Gastrocnemius medialis (tissue), 4 donors: ENCODE results near the gene GABBR2. TPM values are rescaled to one million over a fixed set of nuclear protein-coding genes. Genes with fewer than 3 reads are reported as not detected.

Source experiments
- ATAC-seq, 2 donors: fragments of 150-250 bp; one replicate each; pipeline ENCODE4 v1.9.1; 2016
- DNase-seq, 2 donors: peaks; one replicate each; pipeline ENCODE4 v3.0.0-alpha.2; 2019
- H3K27ac ChIP-seq, 4 donors: fragments of 200-600 bp; sonication (generic); 1 replicate in 1 of 4; 2 replicates in 3 of 4; pipeline ENCODE4 v1.5.1; 2016 to 2018; ENCODE audit warnings: mild to moderate bottlenecking in 2 of 4, moderate library complexity in 1 of 4
- H3K27me3 ChIP-seq, 3 donors: fragments of 200-600 bp; sonication (generic) in 2 of 3; 1 replicate in 1 of 3; 2 replicates in 2 of 3; pipeline versions ENCODE4 v1.5.1 to v1.6.0; 2016 to 2019; ENCODE audit warnings: mild to moderate bottlenecking in 1 of 3, moderate library complexity in 1 of 3
- H3K36me3 ChIP-seq, 2 donors: fragments of 200-600 bp; sonication (generic) in 1 of 2; one replicate each; pipeline ENCODE4 v1.5.1; 2017 to 2018
- H3K4me1 ChIP-seq, 2 donors: fragments of 200-600 bp; sonication (generic) in 1 of 2; one replicate each; pipeline ENCODE4 v1.5.1; 2016 to 2017; ENCODE audit warnings: mild to moderate bottlenecking in 2 of 2
- H3K4me3 ChIP-seq, 4 donors: fragments of 200-600 bp; sonication (generic) in 3 of 4; 1 replicate in 1 of 4; 2 replicates in 3 of 4; pipeline ENCODE4 v1.5.1; 2016 to 2019; ENCODE audit warnings: mild to moderate bottlenecking in 2 of 4
- H3K9me3 ChIP-seq, 3 donors: fragments of 200-600 bp; sonication (generic) in 2 of 3; 1 replicate in 1 of 3; 2 replicates in 2 of 3; pipeline ENCODE4 v1.5.1; 2016 to 2019
- POLR2A ChIP-seq, 2 donors: fragments of 450-650 bp; IDR thresholded peaks; one replicate each; pipeline ENCODE4 v1.6.1; 2017; ENCODE audit warnings: antibody characterized with exemption in 2 of 2, mild to moderate bottlenecking in 2 of 2, moderate library complexity in 2 of 2
- in situ Hi-C, 4 donors: fragments of 200-750 bp; cut with MboI; loops; one replicate each; pipeline versions ENCODE4 v1.15.0 to v1.8.0; 2017; ENCODE audit warnings: low sequenced_read_pairs in 4 of 4
- intact Hi-C: fragments of 100-400 bp; cut with DNase I; formaldehyde crosslinking; loops from one replicate; pipeline ENCODE4 v1.15.1; 2023; ENCODE audit warnings: low total_unique reads
- total RNA-seq, 4 donors: library from RNA; depleted of rRNA; stranded (reverse); fragments of >200 nt; gene quantifications; one replicate each; pipeline versions ENCODE4 v1.1.0 to v1.2.3, GENCODE V29; 2016
- TF ChIP-seq, protein P1 (sequence below), 5 experiments: fragments of 450-650 bp in 3 of 5; fragments of 200-600 bp in 2 of 5; sonication (generic) in 2 of 5; IDR thresholded peaks in 4 of 5; conservative IDR thresholded peaks in 1 of 5; 1 replicate in 4 of 5; 2 replicates in 1 of 5; pipeline ENCODE4 v1.5.1; 2016 to 2019; ENCODE audit warnings: antibody characterized with exemption in 5 of 5, mild to moderate bottlenecking in 3 of 5, moderate library complexity in 3 of 5

Gene GABBR2
- total RNA-seq, 4 donors from 2014 or later = 0.46 to 0.80 TPM; not detected in 2

GRCh38 chr9:98314381-98315066 is 394.2 kb downstream of the GABBR2 start:
- H3K4me3 ChIP-seq = no peak overlapping the region
- H3K27ac ChIP-seq = no peak overlapping the region
- ATAC-seq (no peak), DNase-seq (no peak)
- in situ Hi-C loops = loop anchor here (5.0 to 25.0 kb wide), 3 partner anchors 448 to 460 kb away; no protein-coding TSS in a partner anchor
- TF ChIP-seq, protein P1, sequence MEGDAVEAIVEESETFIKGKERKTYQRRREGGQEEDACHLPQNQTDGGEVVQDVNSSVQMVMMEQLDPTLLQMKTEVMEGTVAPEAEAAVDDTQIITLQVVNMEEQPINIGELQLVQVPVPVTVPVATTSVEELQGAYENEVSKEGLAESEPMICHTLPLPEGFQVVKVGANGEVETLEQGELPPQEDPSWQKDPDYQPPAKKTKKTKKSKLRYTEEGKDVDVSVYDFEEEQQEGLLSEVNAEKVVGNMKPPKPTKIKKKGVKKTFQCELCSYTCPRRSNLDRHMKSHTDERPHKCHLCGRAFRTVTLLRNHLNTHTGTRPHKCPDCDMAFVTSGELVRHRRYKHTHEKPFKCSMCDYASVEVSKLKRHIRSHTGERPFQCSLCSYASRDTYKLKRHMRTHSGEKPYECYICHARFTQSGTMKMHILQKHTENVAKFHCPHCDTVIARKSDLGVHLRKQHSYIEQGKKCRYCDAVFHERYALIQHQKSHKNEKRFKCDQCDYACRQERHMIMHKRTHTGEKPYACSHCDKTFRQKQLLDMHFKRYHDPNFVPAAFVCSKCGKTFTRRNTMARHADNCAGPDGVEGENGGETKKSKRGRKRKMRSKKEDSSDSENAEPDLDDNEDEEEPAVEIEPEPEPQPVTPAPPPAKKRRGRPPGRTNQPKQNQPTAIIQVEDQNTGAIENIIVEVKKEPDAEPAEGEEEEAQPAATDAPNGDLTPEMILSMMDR (IDR thresholded peaks at IDR 0.05 in 4 of 5, conservative IDR thresholded peaks at IDR 0.05 in 1 of 5) = no peak
- TF ChIP-seq POLR2A (IDR thresholded peaks at IDR 0.05) = no peak
- H3K9me3 ChIP-seq = no peaks in the 10 kb centered on the region
- no peaks in the 10 kb centered on the region for H3K27me3 ChIP-seq
- intact Hi-C loops = loop anchor here (10.0 kb wide), 1 partner anchor 460 kb away; no protein-coding TSS in a partner anchor
- H3K4me1 ChIP-seq = no peaks in the 10 kb centered on the region
- H3K36me3 ChIP-seq = no peaks in the 10 kb centered on the region

- no peak for ATAC-seq
- in situ Hi-C loops (loop anchor here in 3 of 4 donors (10.0 to 25.0 kb wide), 2 partner anchors 450 to 462 kb away; no protein-coding TSS in a partner anchor), intact Hi-C loops (loop anchor here (10.0 kb wide), 1 partner anchor 462 kb away; no protein-coding TSS in a partner anchor)
- H3K27ac ChIP-seq = no peak overlapping the region
- no peaks in the 10 kb centered on the region for H3K4me1 ChIP-seq
- DNase-seq = no peak
- H3K4me3 ChIP-seq = no peak overlapping the region
- H3K27me3 ChIP-seq = no peaks in the 10 kb centered on the region
- H3K36me3 ChIP-seq = no peaks in the 10 kb centered on the region
- no peak for TF ChIP-seq POLR2A (IDR thresholded peaks at IDR 0.05)
- no peaks in the 10 kb centered on the region for H3K9me3 ChIP-seq
Observed at GRCh38 chr9:98312365-98312764, 396.4 kb downstream of the GABBR2 start.

- no peaks in the 10 kb centered on the region for H3K27me3 ChIP-seq
- H3K9me3 ChIP-seq = no peaks in the 10 kb centered on the region
- in situ Hi-C loops (loop anchor here in 3 of 4 donors (10.0 to 25.0 kb wide), 2 partner anchors 451 to 463 kb away; no protein-coding TSS in a partner anchor), intact Hi-C loops (loop anchor here (10.0 kb wide), 1 partner anchor 463 kb away; no protein-coding TSS in a partner anchor)
- TF ChIP-seq, protein P1 (IDR thresholded peaks at IDR 0.05 in 4 of 5, conservative IDR thresholded peaks at IDR 0.05 in 1 of 5) = no peak
- TF ChIP-seq POLR2A (IDR thresholded peaks at IDR 0.05) = no peak
- ATAC-seq = no peak
- DNase-seq = no peak
- H3K4me1 ChIP-seq = no peaks in the 10 kb centered on the region
- H3K4me3 ChIP-seq = no peak overlapping the region
- H3K36me3 ChIP-seq = no peaks in the 10 kb centered on the region
- no peak overlapping the region for H3K27ac ChIP-seq
Observed at GRCh38 chr9:98311541-98311940, 397.2 kb downstream of the GABBR2 start.

- Histone ChIP-seq H3K4me3 (no peak overlapping the region), H3K27ac (no peak overlapping the region), H3K27me3 (no peaks in the 10 kb centered on the region), H3K36me3 (no peaks in the 10 kb centered on the region), H3K9me3 (no peaks in the 10 kb centered on the region), H3K4me1 (no peaks in the 10 kb centered on the region)
- intact Hi-C loops (loop anchor here (10.0 kb wide), 1 partner anchor 464 kb away; no protein-coding TSS in a partner anchor), in situ Hi-C loops (loop anchor here in 3 of 4 donors (10.0 to 25.0 kb wide), 2 partner anchors 451 to 464 kb away; no protein-coding TSS in a partner anchor)
- DNase-seq (no peak), ATAC-seq (no peak)
- TF ChIP-seq, protein P1 (IDR thresholded peaks at IDR 0.05 in 4 of 5, conservative IDR thresholded peaks at IDR 0.05 in 1 of 5) = no peak
- TF ChIP-seq POLR2A (IDR thresholded peaks at IDR 0.05) = no peak
Observed at GRCh38 chr9:98310752-98311392, 397.9 kb downstream of the GABBR2 start.
